Measurements from ENCODE around the gene PHACTR2. TPM values are rescaled to one million over a fixed set of nuclear protein-coding genes. Genes with fewer than 3 reads are reported as not detected.

Gene PHACTR2
- total and polyA plus RNA-seq, 4 donors: 11.0 to 119 (median 43.8) TPM

DNA sequence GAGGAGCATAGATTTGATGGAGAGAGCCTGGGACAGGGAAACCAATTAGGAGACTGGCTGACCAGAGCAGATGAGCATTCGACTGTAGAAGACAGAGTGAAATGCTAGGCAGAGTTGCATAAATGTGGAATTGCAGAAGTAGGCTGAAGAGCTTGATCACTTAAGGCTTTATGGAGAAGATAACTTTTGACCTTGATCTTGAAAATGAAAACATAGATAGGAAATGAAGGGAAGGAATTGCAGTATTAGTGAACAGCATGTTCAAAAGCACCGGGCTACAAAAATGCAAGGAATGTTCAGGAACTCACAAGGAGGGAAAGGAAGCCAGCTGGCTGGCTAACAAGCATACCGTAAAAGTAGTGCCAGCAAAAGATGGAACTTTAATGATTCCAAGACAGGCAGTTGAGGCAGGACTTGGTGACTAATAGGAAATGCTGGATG is 144.8 kb downstream of the PHACTR2 start:
- Histone ChIP-seq H3K27ac (ENCODE audit: low read depth in 1 of 2, low read length in 1 of 2) (no peak overlapping the region), H3K9me3 (ENCODE audit: control insufficient read depth in 4 of 4, insufficient read depth in 3 of 4, low read length in 3 of 4) (no peaks in the 10 kb centered on the region), H3K27me3 (ENCODE audit: control insufficient read depth in 3 of 3, insufficient read depth in 3 of 3, low read length in 2 of 3) (no peaks in the 10 kb centered on the region), H3K4me1 (ENCODE audit: control insufficient read depth in 5 of 5, insufficient read depth in 5 of 5, low read length in 5 of 5) (peaks cover 0 to 10% (median 4%) of the 10 kb centered on the region in 5 donors), H3K36me3 (ENCODE audit: control insufficient read depth in 4 of 4, insufficient read depth in 4 of 4, low read length in 4 of 4) (peaks cover 3 to 21% (median 7%) of the 10 kb centered on the region in 4 donors), H3K4me3 (no peak overlapping the region), H3K9ac (ENCODE audit: insufficient read depth in 1 of 2, low read length in 2 of 2) (no peak overlapping the region)
- WGBS, 2 donors: 44 to 52% methylated on average over 3 of the region's 3 CpGs
- TF ChIP-seq CTCF (IDR thresholded peaks at IDR 0.05; ENCODE audit: control extremely low read depth, extremely low read depth): no peak
- no peak for DNase-seq
- ATAC-seq (ENCODE audit: insufficient read depth, low FRiP score): peak; percentile 34

- H3K27ac ChIP-seq (ENCODE audit: low read depth in 1 of 2, low read length in 1 of 2): no peak overlapping the region
- no peak for ATAC-seq (ENCODE audit: insufficient read depth, low FRiP score)
- H3K9me3 ChIP-seq (ENCODE audit: control insufficient read depth in 4 of 4, insufficient read depth in 3 of 4, low read length in 3 of 4): no peaks in the 10 kb centered on the region
These were observed 145.8 kb downstream of the PHACTR2 start for GRCh38 chr6:143823548-143823947.

DNA sequence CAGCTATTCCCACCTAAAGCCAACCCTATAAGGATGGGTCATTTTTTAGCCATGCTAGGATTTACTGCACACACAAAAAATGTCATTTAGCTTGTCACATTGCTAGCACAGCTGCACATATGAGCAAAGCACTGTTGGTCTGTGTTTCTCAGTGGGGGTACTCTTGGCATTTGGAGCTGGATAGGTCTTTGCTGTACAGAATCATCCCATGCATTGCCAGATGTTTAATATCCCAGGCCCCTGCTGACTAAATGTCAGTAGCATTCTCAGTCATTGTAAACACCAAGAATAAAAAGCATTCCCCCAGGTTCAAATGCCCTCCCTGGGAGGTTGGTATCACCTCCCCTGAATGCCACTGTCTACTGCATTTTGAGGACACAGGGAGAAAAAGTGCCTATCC is 150.8 kb downstream of the PHACTR2 start:
- no peak for TF ChIP-seq CTCF (IDR thresholded peaks at IDR 0.05; ENCODE audit: control extremely low read depth, extremely low read depth)
- H3K4me1 ChIP-seq (ENCODE audit: control insufficient read depth in 5 of 5, insufficient read depth in 5 of 5, low read length in 5 of 5): peaks cover 0 to 13% (median 0%) of the 10 kb centered on the region in 5 donors

More at GRCh38 chr6:143823548-143823947, 145.8 kb downstream of the PHACTR2 start:
- no peak for TF ChIP-seq CTCF (IDR thresholded peaks at IDR 0.05; ENCODE audit: control extremely low read depth, extremely low read depth)
- Histone ChIP-seq H3K4me3 (no peak overlapping the region), H3K36me3 (ENCODE audit: control insufficient read depth in 4 of 4, insufficient read depth in 4 of 4, low read length in 4 of 4) (peaks cover 2 to 17% (median 5%) of the 10 kb centered on the region in 4 donors), H3K27me3 (ENCODE audit: control insufficient read depth in 3 of 3, insufficient read depth in 3 of 3, low read length in 2 of 3) (no peaks in the 10 kb centered on the region), H3K4me1 (ENCODE audit: control insufficient read depth in 5 of 5, insufficient read depth in 5 of 5, low read length in 5 of 5) (peaks cover 0 to 10% (median 6%) of the 10 kb centered on the region in 5 donors), H3K9ac (ENCODE audit: insufficient read depth in 1 of 2, low read length in 2 of 2) (no peak overlapping the region)
- DNase-seq: peak in 1 of 3 donors; percentile 15
- 47 to 63% methylated on average over 6 of the region's 6 CpGs for WGBS, 2 donors

DNA sequence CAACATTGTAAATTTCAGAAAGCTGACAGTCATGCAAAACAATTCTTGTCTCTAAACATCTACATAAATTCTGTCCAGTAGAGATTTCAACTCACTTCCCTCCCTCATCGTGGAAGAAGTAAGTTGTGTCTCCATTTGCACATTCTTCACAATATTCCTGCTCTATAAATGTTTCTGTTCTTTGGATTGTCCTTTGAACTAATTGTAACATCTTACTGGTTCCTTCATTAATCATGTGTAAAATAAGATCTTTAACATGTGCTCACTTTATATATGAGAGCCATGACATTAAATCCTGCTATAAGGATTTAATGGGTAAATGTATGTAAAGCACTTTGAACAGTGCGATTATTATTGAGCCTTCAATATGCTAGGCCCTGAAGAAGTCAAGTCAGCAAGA is 158.4 kb downstream of the PHACTR2 start:
- Histone ChIP-seq H3K4me1 (ENCODE audit: control insufficient read depth in 5 of 5, insufficient read depth in 5 of 5, low read length in 5 of 5) (no peaks in the 10 kb centered on the region), H3K27ac (ENCODE audit: low read depth in 1 of 2, low read length in 1 of 2) (no peak overlapping the region), H3K9me3 (ENCODE audit: control insufficient read depth in 4 of 4, insufficient read depth in 3 of 4, low read length in 3 of 4) (no peaks in the 10 kb centered on the region), H3K27me3 (ENCODE audit: control insufficient read depth in 3 of 3, insufficient read depth in 3 of 3, low read length in 2 of 3) (no peaks in the 10 kb centered on the region), H3K4me3 (no peak overlapping the region), H3K9ac (ENCODE audit: insufficient read depth in 1 of 2, low read length in 2 of 2) (no peak overlapping the region), H3K36me3 (ENCODE audit: control insufficient read depth in 4 of 4, insufficient read depth in 4 of 4, low read length in 4 of 4) (no peaks in the 10 kb centered on the region)
- no peak for TF ChIP-seq CTCF (IDR thresholded peaks at IDR 0.05; ENCODE audit: control extremely low read depth, extremely low read depth)
- ATAC-seq (ENCODE audit: insufficient read depth, low FRiP score): no peak
- 93 to 97% methylated on average over 2 of the region's 2 CpGs for WGBS, 2 donors
- DNase-seq: no peak

More for the DNA sequence above, 150.8 kb downstream of the PHACTR2 start:
- no peak overlapping the region for H3K9ac ChIP-seq (ENCODE audit: insufficient read depth in 1 of 2, low read length in 2 of 2)
- H3K27ac ChIP-seq (ENCODE audit: low read depth in 1 of 2, low read length in 1 of 2): no peak overlapping the region
- peaks cover 0 to 6% (median 4%) of the 10 kb centered on the region in 4 donors for H3K36me3 ChIP-seq (ENCODE audit: control insufficient read depth in 4 of 4, insufficient read depth in 4 of 4, low read length in 4 of 4)
- H3K27me3 ChIP-seq (ENCODE audit: control insufficient read depth in 3 of 3, insufficient read depth in 3 of 3, low read length in 2 of 3): no peaks in the 10 kb centered on the region
- no peak overlapping the region for H3K4me3 ChIP-seq
- ATAC-seq (ENCODE audit: insufficient read depth, low FRiP score) (no peak), DNase-seq (peak; percentile 55 to 76 (median 57))
- H3K9me3 ChIP-seq (ENCODE audit: control insufficient read depth in 4 of 4, insufficient read depth in 3 of 4, low read length in 3 of 4): no peaks in the 10 kb centered on the region
